Embryonic facial prominence (tissue), 1 donor: ENCODE data around the gene DOCK1.

ENCODE experiments used
- DNase-seq: peaks from one replicate; pipeline ENCODE4 v3.0.0-alpha.2; 2016; ENCODE audit errors: extremely low spot score

The DOCK1 gene

GRCh38 chr10:127398140-127398970, 493.1 kb downstream of the DOCK1 start:
- DNase-seq, result no peak

GRCh38 chr10:127398971-127399365, 493.7 kb downstream of the DOCK1 start:
- DNase-seq, result no peak

- no peak for DNase-seq
Measured at GRCh38 chr10:127399668-127400067, 494.4 kb downstream of the DOCK1 start.

GRCh38 chr10:127400216-127400615, 495.0 kb downstream of the DOCK1 start:
- no peak for DNase-seq

GRCh38 chr10:127402596-127403409, 497.6 kb downstream of the DOCK1 start:
- no peak for DNase-seq

GRCh38 chr10:127405221-127405620, 500.0 kb downstream of the DOCK1 start:
- DNase-seq, result no peak

- DNase-seq, result no peak
Measured at GRCh38 chr10:127406018-127406550, 500.9 kb downstream of the DOCK1 start.

- DNase-seq, result no peak
Measured at GRCh38 chr10:127407551-127407950, 502.3 kb downstream of the DOCK1 start.

GRCh38 chr10:127408112-127408710, 503.0 kb downstream of the DOCK1 start:
- no peak for DNase-seq

- peak; percentile 22 for DNase-seq
Measured at GRCh38 chr10:127408733-127409132, 503.5 kb downstream of the DOCK1 start.

- DNase-seq, result no peak
Measured at GRCh38 chr10:127410030-127410429, 504.8 kb downstream of the DOCK1 start.

GRCh38 chr10:127411062-127411461, 505.8 kb downstream of the DOCK1 start:
- DNase-seq, result no peak

- no peak for DNase-seq
Measured at GRCh38 chr10:127413326-127413725, 508.1 kb downstream of the DOCK1 start.

- no peak for DNase-seq
Measured at GRCh38 chr10:127414024-127414423, 508.8 kb downstream of the DOCK1 start.

- no peak for DNase-seq
Measured at GRCh38 chr10:127415116-127415515, 509.9 kb downstream of the DOCK1 start.

GRCh38 chr10:127415901-127416581, 510.8 kb downstream of the DOCK1 start:
- DNase-seq, result no peak

GRCh38 chr10:127417031-127417430, 511.8 kb downstream of the DOCK1 start:
- DNase-seq, result no peak

GRCh38 chr10:127417686-127418401, 512.6 kb downstream of the DOCK1 start:
- no peak for DNase-seq

GRCh38 chr10:127418536-127419168, 513.4 kb downstream of the DOCK1 start:
- no peak for DNase-seq

GRCh38 chr10:127420138-127420684, 515.0 kb downstream of the DOCK1 start:
- no peak for DNase-seq
